ENCODE data around the gene HS6ST1. TPM values are rescaled to one million over a fixed set of nuclear protein-coding genes. Genes with fewer than 3 reads are reported as not detected.

HS6ST1 gene
- total RNA-seq, 2 experiments from 2014 or later = 13.6 to 17.6 TPM

- no peaks in the 10 kb centered on the region for H3K9me2 ChIP-seq (ENCODE audit: insufficient read depth, low read length)
- H3K36me3 ChIP-seq (ENCODE audit: insufficient read depth, low read length) = no peaks in the 10 kb centered on the region
- H4K20me1 ChIP-seq (ENCODE audit: insufficient read depth, low read length) = no peaks in the 10 kb centered on the region
- H3K4me3 ChIP-seq (ENCODE audit: low read depth, low read length, poor library complexity, severe bottlenecking) = no peak overlapping the region
- H3K4me1 ChIP-seq (ENCODE audit: insufficient read depth, low read length, poor library complexity, severe bottlenecking) = no peaks in the 10 kb centered on the region
- POLR2A ChIA-PET = no interaction called here
- no peak overlapping the region for H3K27ac ChIP-seq (ENCODE audit: low read depth, low read length, poor library complexity, severe bottlenecking)
- H3K9me3 ChIP-seq (ENCODE audit: low read length) = no peaks in the 10 kb centered on the region
- no peak overlapping the region for H3K4me2 ChIP-seq (ENCODE audit: low read length)
- DNase-seq (ENCODE audit: low spot score) = no peak
- H2AFZ ChIP-seq (ENCODE audit: low read length) = peak overlapping the region; percentile 21; the same call in 1 of the 2 replicates
- no peaks in the 10 kb centered on the region for H3K79me2 ChIP-seq (ENCODE audit: insufficient read depth, low read depth, low read length)
- BruUV-seq (replicated peaks) = no TSS peak
- intact Hi-C loops (cut with micrococcal nuclease; ENCODE audit: unreplicated experiment) = no loop called here
- CTCF ChIA-PET (ENCODE audit: unreplicated experiment) = no interaction called here
- TF ChIP-seq CTCF (conservative IDR thresholded peaks at IDR 0.05; ENCODE audit: low read length) = no peak
- no peak for TF ChIP-seq EZH2phosphoT487 (IDR thresholded peaks at IDR 0.05; ENCODE audit: borderline replicate concordance, low read depth, low read length)
Observed at GRCh38 chr2:128217671-128218070, 101.0 kb downstream of the HS6ST1 start.

GRCh38 chr2:128215897-128216642 is 102.6 kb downstream of the HS6ST1 start:
- H3K27ac ChIP-seq (ENCODE audit: low read depth, low read length, poor library complexity, severe bottlenecking) = no peak overlapping the region
- no peak overlapping the region for H2AFZ ChIP-seq (ENCODE audit: low read length)
- no peaks in the 10 kb centered on the region for H3K9me2 ChIP-seq (ENCODE audit: insufficient read depth, low read length)
- H3K36me3 ChIP-seq (ENCODE audit: insufficient read depth, low read length) = no peaks in the 10 kb centered on the region
- no peak overlapping the region for H3K4me3 ChIP-seq (ENCODE audit: low read depth, low read length, poor library complexity, severe bottlenecking)
- H3K4me2 ChIP-seq (ENCODE audit: low read length) = no peak overlapping the region
- DNase-seq (ENCODE audit: low spot score) = no peak
- intact Hi-C loops (cut with micrococcal nuclease; ENCODE audit: unreplicated experiment) = no loop called here
- POLR2A ChIA-PET = interaction anchor here (0.6 to 1.5 kb wide), 4 partner anchors 20 to 340 kb away, joined by 3 to 5 read pairs (median 4); no protein-coding TSS in a partner anchor
- no TSS peak for BruUV-seq (replicated peaks)
- no peak for TF ChIP-seq CTCF (conservative IDR thresholded peaks at IDR 0.05; ENCODE audit: low read length)
- no peaks in the 10 kb centered on the region for H3K9me3 ChIP-seq (ENCODE audit: low read length)
- no peaks in the 10 kb centered on the region for H4K20me1 ChIP-seq (ENCODE audit: insufficient read depth, low read length)
- CTCF ChIA-PET (ENCODE audit: unreplicated experiment) = no interaction called here
- H3K4me1 ChIP-seq (ENCODE audit: insufficient read depth, low read length, poor library complexity, severe bottlenecking) = no peaks in the 10 kb centered on the region
- no peaks in the 10 kb centered on the region for H3K79me2 ChIP-seq (ENCODE audit: insufficient read depth, low read depth, low read length)

Small RNA genes lying within 50 kb of the gene (small RNA-seq; reads per million reads assigned to genes)
- not detected for gene RF00019

Other genes starting within 250 kb of the HS6ST1 start
- gene UGGT1, start 227.7 kb downstream of the HS6ST1 start, total RNA-seq (2014; rRNA removed; shearing (Covaris generic)) = 33.2 and 39.7 TPM in 2 replicates
- 59.1 and 59.5 TPM in 2 replicates for gene UGGT1, start 227.7 kb downstream of the HS6ST1 start, total RNA-seq (2022)